Right forelimb (tissue), 1 donor: ENCODE results near the gene KLHL26.
"Not testable (repeated sequence)": the region's sequence is repeated elsewhere in the genome, so short reads cannot be mapped to it uniquely, and the experiment has no call there.

Source experiments
- DNase-seq: peaks from one replicate; pipeline ENCODE4 v3.0.0-alpha.2; 2018

KLHL26 gene

GRCh38 chr19:18636969-18637629, at the start of gene KLHL26:
TSS of gene KLHL26 (plus strand) at chr19:18637028. CDS start at chr19:18637055, 27 bp downstream.
- DNase-seq, result no peak

- no peak for DNase-seq
Measured at GRCh38 chr19:18587561-18587960, 49.3 kb upstream of the KLHL26 start.

- no peak for DNase-seq
Measured at GRCh38 chr19:18587962-18588610, 48.7 kb upstream of the KLHL26 start.

- DNase-seq, result peak; percentile 92
Measured at GRCh38 chr19:18588611-18589379, 48.0 kb upstream of the KLHL26 start, which contains the start of gene REX1BD. TSS of gene REX1BD (plus strand) at chr19:18588798. CDS start at chr19:18588802, 4 bp downstream.

- peak; percentile 83 for DNase-seq
Measured at GRCh38 chr19:18589380-18590272, 47.2 kb upstream of the KLHL26 start.

- peak; percentile 88 for DNase-seq
Measured at GRCh38 chr19:18590273-18591272, 46.3 kb upstream of the KLHL26 start.

- DNase-seq, result no peak
Measured at GRCh38 chr19:18591735-18592385, 45.0 kb upstream of the KLHL26 start.

- not testable (repeated sequence) for DNase-seq
Measured at GRCh38 chr19:18592732-18593131, 44.1 kb upstream of the KLHL26 start.

- DNase-seq, result no peak
Measured at GRCh38 chr19:18593367-18594095, 43.3 kb upstream of the KLHL26 start.

- DNase-seq, result peak; percentile 83
Measured at GRCh38 chr19:18594096-18594823, 42.6 kb upstream of the KLHL26 start.

GRCh38 chr19:18594824-18595373, 41.9 kb upstream of the KLHL26 start:
- no peak for DNase-seq

- DNase-seq, result no peak
Measured at GRCh38 chr19:18595475-18595874, 41.4 kb upstream of the KLHL26 start.

GRCh38 chr19:18596752-18597157, 40.1 kb upstream of the KLHL26 start:
- DNase-seq, result no peak

GRCh38 chr19:18597809-18598660, 38.8 kb upstream of the KLHL26 start:
- no peak for DNase-seq

- DNase-seq, result no peak
Measured at GRCh38 chr19:18599485-18599884, 37.3 kb upstream of the KLHL26 start.

GRCh38 chr19:18600692-18601397, 36.0 kb upstream of the KLHL26 start:
- DNase-seq, result not testable (repeated sequence)

- DNase-seq, result no peak
Measured at GRCh38 chr19:18601875-18602274, 35.0 kb upstream of the KLHL26 start.
